ENCODE data around the gene BRME1.

- TF ChIP-seq POLR2A (IDR thresholded peaks at IDR 0.05) (no peak), CTCF (IDR thresholded peaks at IDR 0.05) (no peak)
Measured at GRCh38 chr19:13934785-13935109, 28.8 kb upstream of the BRME1 start.

Data from Peyer's patch (tissue), 4 donors.